ENCODE measurements around the gene CRYZL1.

- TF ChIP-seq, protein P1, sequence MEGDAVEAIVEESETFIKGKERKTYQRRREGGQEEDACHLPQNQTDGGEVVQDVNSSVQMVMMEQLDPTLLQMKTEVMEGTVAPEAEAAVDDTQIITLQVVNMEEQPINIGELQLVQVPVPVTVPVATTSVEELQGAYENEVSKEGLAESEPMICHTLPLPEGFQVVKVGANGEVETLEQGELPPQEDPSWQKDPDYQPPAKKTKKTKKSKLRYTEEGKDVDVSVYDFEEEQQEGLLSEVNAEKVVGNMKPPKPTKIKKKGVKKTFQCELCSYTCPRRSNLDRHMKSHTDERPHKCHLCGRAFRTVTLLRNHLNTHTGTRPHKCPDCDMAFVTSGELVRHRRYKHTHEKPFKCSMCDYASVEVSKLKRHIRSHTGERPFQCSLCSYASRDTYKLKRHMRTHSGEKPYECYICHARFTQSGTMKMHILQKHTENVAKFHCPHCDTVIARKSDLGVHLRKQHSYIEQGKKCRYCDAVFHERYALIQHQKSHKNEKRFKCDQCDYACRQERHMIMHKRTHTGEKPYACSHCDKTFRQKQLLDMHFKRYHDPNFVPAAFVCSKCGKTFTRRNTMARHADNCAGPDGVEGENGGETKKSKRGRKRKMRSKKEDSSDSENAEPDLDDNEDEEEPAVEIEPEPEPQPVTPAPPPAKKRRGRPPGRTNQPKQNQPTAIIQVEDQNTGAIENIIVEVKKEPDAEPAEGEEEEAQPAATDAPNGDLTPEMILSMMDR (optimal IDR thresholded peaks at IDR 0.05 in 1 of 3, IDR thresholded peaks at IDR 0.05 in 1 of 3, conservative IDR thresholded peaks at IDR 0.05 in 1 of 3; ENCODE audit: extremely low read depth in 1 of 3, insufficient read depth in 2 of 3, low read length in 3 of 3), result no peak
- TF ChIP-seq EZH2 (IDR thresholded peaks at IDR 0.05; ENCODE audit: low read length), result no peak
Measured at GRCh38 chr21:33645730-33646129, 4.2 kb upstream of the CRYZL1 start.
